ENCODE measurements around the gene FARP1.

The FARP1 gene

DNA sequence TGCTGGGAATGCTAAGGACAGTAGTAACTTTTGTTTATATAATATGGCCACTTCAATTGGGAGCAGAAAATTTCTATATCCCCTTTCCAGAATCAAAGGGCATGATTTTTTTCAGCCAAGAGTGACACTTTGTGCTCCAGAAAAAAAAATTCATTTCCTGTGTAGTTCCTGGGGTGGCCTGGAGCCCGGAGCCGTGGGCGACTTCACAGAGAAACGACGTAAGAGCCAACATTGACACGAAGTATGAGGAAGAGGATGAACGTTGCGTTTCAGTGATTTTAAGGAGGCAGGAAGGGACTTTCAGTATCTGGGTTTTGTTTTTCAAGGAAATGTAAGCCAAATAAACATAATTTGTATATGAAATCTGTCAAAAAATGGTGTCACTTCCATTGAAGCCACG lies 246.4 kb downstream of the FARP1 start:
- H3K9me3 ChIP-seq (ENCODE audit: control insufficient read depth, insufficient read depth, low read length), result no peaks in the 10 kb centered on the region
- H3K4me2 ChIP-seq (ENCODE audit: low read length), result no peak overlapping the region
- H3K4me1 ChIP-seq (ENCODE audit: control insufficient read depth, low read length), result no peaks in the 10 kb centered on the region
- no peaks in the 10 kb centered on the region for H3K79me2 ChIP-seq (ENCODE audit: control insufficient read depth, low read length)
- no peaks in the 10 kb centered on the region for H4K20me1 ChIP-seq (ENCODE audit: control insufficient read depth, insufficient read depth, low read depth, low read length)
- H3K9me2 ChIP-seq (replicated peaks; ENCODE audit: control insufficient read depth, low read length), result no peaks in the 10 kb centered on the region
- no peak overlapping the region for H3K27ac ChIP-seq (ENCODE audit: low read depth, low read length)
- TF ChIP-seq EZH2phosphoT487 (IDR thresholded peaks at IDR 0.05; ENCODE audit: borderline replicate concordance, low read length), result no peak
- H3K36me3 ChIP-seq (ENCODE audit: control insufficient read depth, low read length), result no peaks in the 10 kb centered on the region
- no peak overlapping the region for H3K4me3 ChIP-seq (ENCODE audit: low read length)
- peaks cover 2% of the 10 kb centered on the region; the same call in 1 of the 2 replicates for H3K27me3 ChIP-seq (ENCODE audit: control insufficient read depth, low read length)
- H3F3A ChIP-seq (ENCODE audit: control insufficient read depth, insufficient read depth), result no peaks in the 10 kb centered on the region

- no peak overlapping the region for H3K4me3 ChIP-seq (ENCODE audit: low read length)
- no peaks in the 10 kb centered on the region for H3K9me3 ChIP-seq (ENCODE audit: control insufficient read depth, insufficient read depth, low read length)
- no peaks in the 10 kb centered on the region for H4K20me1 ChIP-seq (ENCODE audit: control insufficient read depth, insufficient read depth, low read depth, low read length)
- no peaks in the 10 kb centered on the region for H3K36me3 ChIP-seq (ENCODE audit: control insufficient read depth, low read length)
- no peaks in the 10 kb centered on the region for H3K4me1 ChIP-seq (ENCODE audit: control insufficient read depth, low read length)
- TF ChIP-seq EZH2phosphoT487 (IDR thresholded peaks at IDR 0.05; ENCODE audit: borderline replicate concordance, low read length), result no peak
- TF ChIP-seq, protein P1, sequence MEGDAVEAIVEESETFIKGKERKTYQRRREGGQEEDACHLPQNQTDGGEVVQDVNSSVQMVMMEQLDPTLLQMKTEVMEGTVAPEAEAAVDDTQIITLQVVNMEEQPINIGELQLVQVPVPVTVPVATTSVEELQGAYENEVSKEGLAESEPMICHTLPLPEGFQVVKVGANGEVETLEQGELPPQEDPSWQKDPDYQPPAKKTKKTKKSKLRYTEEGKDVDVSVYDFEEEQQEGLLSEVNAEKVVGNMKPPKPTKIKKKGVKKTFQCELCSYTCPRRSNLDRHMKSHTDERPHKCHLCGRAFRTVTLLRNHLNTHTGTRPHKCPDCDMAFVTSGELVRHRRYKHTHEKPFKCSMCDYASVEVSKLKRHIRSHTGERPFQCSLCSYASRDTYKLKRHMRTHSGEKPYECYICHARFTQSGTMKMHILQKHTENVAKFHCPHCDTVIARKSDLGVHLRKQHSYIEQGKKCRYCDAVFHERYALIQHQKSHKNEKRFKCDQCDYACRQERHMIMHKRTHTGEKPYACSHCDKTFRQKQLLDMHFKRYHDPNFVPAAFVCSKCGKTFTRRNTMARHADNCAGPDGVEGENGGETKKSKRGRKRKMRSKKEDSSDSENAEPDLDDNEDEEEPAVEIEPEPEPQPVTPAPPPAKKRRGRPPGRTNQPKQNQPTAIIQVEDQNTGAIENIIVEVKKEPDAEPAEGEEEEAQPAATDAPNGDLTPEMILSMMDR (IDR thresholded peaks at IDR 0.05; ENCODE audit: low read depth, low read length, poor library complexity, severe bottlenecking), result no peak
- H3K9me2 ChIP-seq (replicated peaks; ENCODE audit: control insufficient read depth, low read length), result no peaks in the 10 kb centered on the region
- no peak overlapping the region for H3K27ac ChIP-seq (ENCODE audit: low read depth, low read length)
- H3K4me2 ChIP-seq (ENCODE audit: low read length), result no peak overlapping the region
- H3K27me3 ChIP-seq (ENCODE audit: control insufficient read depth, low read length), result no peaks in the 10 kb centered on the region
- no peaks in the 10 kb centered on the region for H3K79me2 ChIP-seq (ENCODE audit: control insufficient read depth, low read length)
- H3F3A ChIP-seq (ENCODE audit: control insufficient read depth, insufficient read depth), result no peaks in the 10 kb centered on the region
Observed at GRCh38 chr13:98390086-98390715, 247.3 kb downstream of the FARP1 start.

GRCh38 chr13:98393873-98394272 lies 251.0 kb downstream of the FARP1 start:
- Histone ChIP-seq H3K4me1 (ENCODE audit: control insufficient read depth, low read length) (no peaks in the 10 kb centered on the region), H3K27ac (ENCODE audit: low read depth, low read length) (no peak overlapping the region), H3K9me2 (replicated peaks; ENCODE audit: control insufficient read depth, low read length) (no peaks in the 10 kb centered on the region), H3K27me3 (ENCODE audit: control insufficient read depth, low read length) (no peaks in the 10 kb centered on the region), H3F3A (ENCODE audit: control insufficient read depth, insufficient read depth) (no peaks in the 10 kb centered on the region), H3K4me2 (ENCODE audit: low read length) (no peak overlapping the region), H3K36me3 (ENCODE audit: control insufficient read depth, low read length) (no peaks in the 10 kb centered on the region), H3K79me2 (ENCODE audit: control insufficient read depth, low read length) (no peaks in the 10 kb centered on the region), H3K4me3 (ENCODE audit: low read length) (no peak overlapping the region), H4K20me1 (ENCODE audit: control insufficient read depth, insufficient read depth, low read depth, low read length) (no peaks in the 10 kb centered on the region), H3K9me3 (ENCODE audit: control insufficient read depth, insufficient read depth, low read length) (no peaks in the 10 kb centered on the region)
- TF ChIP-seq, protein P1 (IDR thresholded peaks at IDR 0.05; ENCODE audit: low read depth, low read length, poor library complexity, severe bottlenecking), result no peak
- no peak for TF ChIP-seq EZH2phosphoT487 (IDR thresholded peaks at IDR 0.05; ENCODE audit: borderline replicate concordance, low read length)

GRCh38 chr13:98394820-98395510 lies 252.1 kb downstream of the FARP1 start:
- H3K36me3 ChIP-seq (ENCODE audit: control insufficient read depth, low read length), result no peaks in the 10 kb centered on the region
- TF ChIP-seq, protein P1 (IDR thresholded peaks at IDR 0.05; ENCODE audit: low read depth, low read length, poor library complexity, severe bottlenecking), result no peak
- no peak for TF ChIP-seq EZH2phosphoT487 (IDR thresholded peaks at IDR 0.05; ENCODE audit: borderline replicate concordance, low read length)
- no peak overlapping the region for H3K4me3 ChIP-seq (ENCODE audit: low read length)

More at GRCh38 chr13:98394820-98395510, 252.1 kb downstream of the FARP1 start:
- Histone ChIP-seq H3K4me1 (ENCODE audit: control insufficient read depth, low read length) (no peaks in the 10 kb centered on the region), H3K9me3 (ENCODE audit: control insufficient read depth, insufficient read depth, low read length) (no peaks in the 10 kb centered on the region), H3K27ac (ENCODE audit: low read depth, low read length) (no peak overlapping the region), H3K9me2 (replicated peaks; ENCODE audit: control insufficient read depth, low read length) (no peaks in the 10 kb centered on the region), H3K4me2 (ENCODE audit: low read length) (no peak overlapping the region), H3F3A (ENCODE audit: control insufficient read depth, insufficient read depth) (no peaks in the 10 kb centered on the region), H3K79me2 (ENCODE audit: control insufficient read depth, low read length) (no peaks in the 10 kb centered on the region), H3K27me3 (ENCODE audit: control insufficient read depth, low read length) (no peaks in the 10 kb centered on the region), H4K20me1 (ENCODE audit: control insufficient read depth, insufficient read depth, low read depth, low read length) (no peaks in the 10 kb centered on the region)

All from DOHH2 (cell line).